Brain microvascular endothelial cell (primary cell): ENCODE measurements around the gene TMEM225B.

Source experiments
- DNase-seq: peaks from one replicate; pipeline ENCODE4 v3.0.0-alpha.2; 2020
- H3K27ac ChIP-seq: fragments of 250-450 bp; sonication (Bioruptor Pico); 2 replicates; pipeline ENCODE4 v1.5.1; 2020; ENCODE audit warnings: mild to moderate bottlenecking, moderate library complexity
- H3K27me3 ChIP-seq: fragments of 250-450 bp; sonication (Bioruptor Pico); replicated peaks from 2 replicates; pipeline ENCODE4 v1.5.1; 2020; ENCODE audit warnings: mild to moderate bottlenecking
- H3K36me3 ChIP-seq: fragments of 250-450 bp; sonication (Bioruptor Pico); replicated peaks from 2 replicates; pipeline ENCODE4 v1.5.1; 2020; ENCODE audit warnings: mild to moderate bottlenecking
- H3K4me3 ChIP-seq: 2 replicates; pipeline ENCODE4 v1.5.1; 2011; ENCODE audit warnings: low read depth, mild to moderate bottlenecking, control low read depth, low read length, moderate library complexity
- CTCF ChIP-seq: IDR thresholded peaks from 2 replicates; pipeline ENCODE4 v1.5.1; 2011; ENCODE audit warnings: low read depth, mild to moderate bottlenecking, moderate library complexity, low read length, control low read depth, inconsistent platforms; ENCODE audit errors: missing control alignments
- in situ Hi-C: cut with HindIII; loops from 2 replicates; pipeline ENCODE4 v1.10.0; 2017; ENCODE audit warnings: low sequenced_read_pairs, low pct_ligation_motif_present

The TMEM225B gene

DNA sequence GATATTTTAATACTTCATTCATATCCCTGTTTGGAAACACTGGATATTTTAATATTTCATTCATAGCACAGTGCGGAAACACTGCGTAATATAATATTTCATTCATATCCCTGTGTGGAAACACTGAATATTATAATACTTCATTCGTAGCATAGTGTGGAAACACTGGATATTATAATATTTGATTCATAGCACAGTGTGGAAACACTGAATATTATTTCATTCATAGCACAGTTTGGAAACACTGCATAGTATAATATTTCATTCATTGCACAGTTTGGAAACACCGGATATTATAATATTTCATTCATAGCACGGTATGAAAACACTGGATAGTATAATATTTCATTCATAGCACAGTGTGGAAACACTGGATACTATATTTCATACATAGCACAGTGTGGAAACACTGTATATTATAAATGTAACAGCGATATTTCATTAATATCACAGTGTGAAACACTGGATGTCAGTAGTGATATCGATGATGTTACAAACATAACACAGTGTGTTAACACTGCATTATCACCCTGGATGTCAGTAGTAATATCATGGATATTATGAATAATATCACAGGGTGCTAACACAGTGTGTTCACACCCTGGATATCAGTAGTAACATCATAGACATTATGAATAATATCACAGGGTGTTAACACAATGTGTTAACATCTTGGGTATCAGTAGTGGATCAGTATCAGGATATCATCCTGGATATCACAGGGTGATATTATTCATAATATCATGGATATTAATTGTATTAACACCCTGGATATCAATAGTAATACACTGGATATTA lies 2.9 kb upstream of the TMEM225B start:
- Histone ChIP-seq H3K27ac (no peak overlapping the region), H3K36me3 (no peaks in the 10 kb centered on the region), H3K4me3 (no peak overlapping the region), H3K27me3 (no peaks in the 10 kb centered on the region)
- no peak for DNase-seq
- in situ Hi-C loops: no loop called here
- no peak for TF ChIP-seq CTCF

DNA sequence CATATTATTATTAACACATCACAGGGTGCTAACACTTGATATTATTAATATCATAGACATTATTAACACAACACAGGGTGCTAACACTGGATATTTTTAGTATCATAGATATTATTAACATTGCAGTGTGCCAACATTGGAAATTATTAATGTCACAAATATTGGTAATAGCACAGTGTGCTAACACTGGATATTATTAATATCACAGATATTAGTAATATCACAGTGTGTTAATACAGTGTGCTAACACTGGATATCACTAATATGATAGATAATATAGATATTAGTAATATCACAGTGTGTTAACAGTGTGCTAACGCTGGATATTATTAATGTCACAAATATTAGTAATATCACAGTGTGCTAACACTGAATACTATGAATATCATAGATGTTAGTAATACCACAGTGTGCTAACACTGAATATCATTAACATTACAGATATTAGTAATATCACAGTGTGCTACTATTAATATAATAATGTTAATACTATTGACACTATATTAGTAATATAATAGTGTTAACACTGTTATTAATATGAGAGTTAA lies 1.6 kb upstream of the TMEM225B start:
- no peak overlapping the region for H3K4me3 ChIP-seq
- in situ Hi-C loops: no loop called here
- no peaks in the 10 kb centered on the region for H3K36me3 ChIP-seq
- no peak for DNase-seq
- H3K27ac ChIP-seq: no peak overlapping the region
- no peaks in the 10 kb centered on the region for H3K27me3 ChIP-seq
- TF ChIP-seq CTCF: no peak

- no peak overlapping the region for H3K27ac ChIP-seq
- no peaks in the 10 kb centered on the region for H3K27me3 ChIP-seq
- in situ Hi-C loops: no loop called here
- TF ChIP-seq CTCF: no peak
- H3K4me3 ChIP-seq: no peak overlapping the region
- no peaks in the 10 kb centered on the region for H3K36me3 ChIP-seq
- DNase-seq: no peak
These were observed 1.8 kb downstream of the TMEM225B start for GRCh38 chr7:99599836-99600235.

DNA sequence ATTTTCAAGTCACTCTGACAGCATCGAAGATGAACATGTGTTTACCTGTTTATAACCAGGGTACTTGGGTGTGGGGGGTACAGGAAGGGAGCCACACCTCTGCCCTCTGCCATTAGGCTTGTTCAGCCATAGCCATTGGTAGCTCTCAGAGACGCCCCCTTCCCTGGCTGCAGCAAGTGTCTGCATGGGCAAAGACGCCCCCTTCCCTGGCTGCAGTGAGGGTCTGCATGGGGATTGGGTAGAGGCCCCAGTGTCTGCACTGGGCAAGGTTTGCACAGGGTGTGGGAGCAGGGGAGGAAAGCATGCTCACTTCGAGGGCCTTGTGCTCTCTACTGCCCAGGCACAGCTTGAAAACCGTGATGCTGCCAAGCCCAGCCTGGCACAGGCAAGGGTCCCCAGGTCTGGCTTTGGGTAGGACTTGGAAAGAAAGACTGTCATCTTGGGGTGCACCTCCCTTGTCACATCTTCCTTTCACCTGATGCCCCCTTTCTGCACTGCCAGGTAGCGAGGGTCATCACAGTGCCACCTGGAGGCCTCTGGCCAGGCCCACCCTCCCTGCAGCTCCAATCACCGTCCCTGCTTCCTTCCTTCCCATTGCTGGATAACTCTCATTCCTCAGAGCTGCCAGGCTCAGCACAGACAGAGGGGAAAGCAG lies 3.7 kb downstream of the TMEM225B start:
- Histone ChIP-seq H3K36me3 (no peaks in the 10 kb centered on the region), H3K27ac (no peak overlapping the region), H3K4me3 (no peak overlapping the region), H3K27me3 (no peaks in the 10 kb centered on the region)
- DNase-seq: no peak
- in situ Hi-C loops: no loop called here
- no peak for TF ChIP-seq CTCF

- DNase-seq: no peak
- no peak overlapping the region for H3K4me3 ChIP-seq
- H3K27me3 ChIP-seq: no peaks in the 10 kb centered on the region
- no peaks in the 10 kb centered on the region for H3K36me3 ChIP-seq
- in situ Hi-C loops: no loop called here
- TF ChIP-seq CTCF: no peak
- no peak overlapping the region for H3K27ac ChIP-seq
These were observed 7.5 kb downstream of the TMEM225B start for GRCh38 chr7:99605527-99605926.
